NCI-H1417 treated with DMSO at 0.1 percent for 48 hours (cell line): ENCODE data around the gene AUNIP.

ENCODE experiments used
- DNase-seq: peaks from one replicate; lab custom pipeline; 2025; lab: John Stamatoyannopoulos, UW

Gene AUNIP, protein sequence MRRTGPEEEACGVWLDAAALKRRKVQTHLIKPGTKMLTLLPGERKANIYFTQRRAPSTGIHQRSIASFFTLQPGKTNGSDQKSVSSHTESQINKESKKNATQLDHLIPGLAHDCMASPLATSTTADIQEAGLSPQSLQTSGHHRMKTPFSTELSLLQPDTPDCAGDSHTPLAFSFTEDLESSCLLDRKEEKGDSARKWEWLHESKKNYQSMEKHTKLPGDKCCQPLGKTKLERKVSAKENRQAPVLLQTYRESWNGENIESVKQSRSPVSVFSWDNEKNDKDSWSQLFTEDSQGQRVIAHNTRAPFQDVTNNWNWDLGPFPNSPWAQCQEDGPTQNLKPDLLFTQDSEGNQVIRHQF

DNA sequence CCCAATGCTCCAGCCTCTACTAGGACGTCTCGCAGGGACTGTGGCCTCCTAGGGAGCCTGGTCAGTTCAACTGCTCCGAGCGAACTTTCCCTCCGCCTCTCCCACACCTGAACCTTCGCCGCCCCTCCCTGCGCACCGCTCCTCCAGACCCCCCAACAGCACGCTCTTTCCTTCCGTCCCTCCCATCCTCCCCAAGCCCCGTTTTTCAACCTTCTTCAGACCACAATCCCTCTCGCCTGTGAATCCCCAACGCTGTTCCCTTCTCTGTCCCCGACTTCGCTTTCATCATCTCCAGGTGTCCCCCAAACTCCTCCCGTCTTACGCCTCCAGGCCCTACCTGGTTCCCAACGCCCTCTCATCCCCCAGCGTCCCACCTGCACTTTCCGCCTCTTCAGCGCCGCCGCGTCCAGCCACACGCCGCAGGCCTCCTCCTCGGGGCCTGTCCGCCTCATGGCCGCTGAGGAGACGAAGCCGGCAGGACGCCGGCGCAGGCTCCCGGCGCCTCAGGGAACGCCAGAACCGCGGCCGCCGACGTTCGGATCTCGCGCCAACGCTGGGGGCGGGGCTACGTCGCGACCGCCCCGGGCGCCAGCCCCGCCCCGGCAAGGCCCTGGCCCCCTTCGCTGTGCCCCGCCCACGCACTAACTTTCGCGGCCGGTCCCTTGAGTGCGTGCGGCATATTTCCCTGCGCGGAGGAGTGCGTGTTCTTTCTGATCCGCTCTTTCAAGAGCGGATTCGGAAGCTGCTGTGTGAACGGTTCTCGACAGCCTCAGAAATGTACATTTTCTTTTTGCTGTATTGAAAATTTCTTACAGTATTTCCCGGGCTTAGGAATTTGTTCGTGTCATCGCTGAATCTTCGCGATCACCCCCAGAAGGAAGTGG is at the start of gene AUNIP:
AUNIP (minus strand) TSS at position 552 of the 884 bp plus-strand sequence; CDS start at position 452, 100 bp downstream.
- peak; percentile 11 for DNase-seq

DNA sequence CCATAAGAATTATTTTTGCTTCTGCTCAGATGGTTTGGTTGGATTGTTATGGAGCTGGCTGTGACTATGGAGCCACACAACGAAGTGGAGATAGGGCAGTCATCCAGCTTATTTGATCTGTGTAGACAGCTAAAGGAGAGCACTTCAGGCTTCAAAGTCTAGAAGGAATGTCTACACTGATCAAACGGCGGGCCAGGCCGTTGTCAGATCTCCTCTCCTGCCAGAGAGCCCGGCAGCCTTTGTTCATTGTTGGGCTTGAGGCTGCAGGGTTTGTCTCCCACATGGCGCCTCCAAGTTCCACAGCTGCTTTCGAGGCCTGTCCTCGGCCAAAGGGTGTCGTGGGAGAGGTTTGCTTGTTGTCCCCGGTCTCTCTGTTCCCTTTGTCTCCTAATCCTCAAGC is 49.8 kb upstream of the AUNIP start:
- DNase-seq: no peak

DNA sequence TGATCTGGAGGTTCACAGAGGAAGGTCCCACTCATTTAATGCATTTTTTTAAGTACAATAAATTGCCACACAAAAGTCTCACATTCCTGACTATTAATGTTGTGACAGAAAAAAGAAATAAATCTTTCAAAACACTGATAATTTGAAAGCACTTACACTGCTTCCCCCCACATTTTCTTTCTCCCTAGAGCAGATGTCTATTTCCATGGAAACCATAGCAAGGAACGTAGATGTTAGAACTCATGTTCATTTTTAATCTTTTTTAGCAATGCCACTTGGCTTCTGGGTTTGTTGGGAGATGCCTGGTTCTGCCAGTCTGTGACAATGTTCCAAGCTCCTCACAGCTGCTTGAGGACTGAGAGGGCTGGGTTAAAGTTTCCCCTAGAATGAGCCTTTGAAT is 48.9 kb upstream of the AUNIP start:
- DNase-seq: no peak

DNA sequence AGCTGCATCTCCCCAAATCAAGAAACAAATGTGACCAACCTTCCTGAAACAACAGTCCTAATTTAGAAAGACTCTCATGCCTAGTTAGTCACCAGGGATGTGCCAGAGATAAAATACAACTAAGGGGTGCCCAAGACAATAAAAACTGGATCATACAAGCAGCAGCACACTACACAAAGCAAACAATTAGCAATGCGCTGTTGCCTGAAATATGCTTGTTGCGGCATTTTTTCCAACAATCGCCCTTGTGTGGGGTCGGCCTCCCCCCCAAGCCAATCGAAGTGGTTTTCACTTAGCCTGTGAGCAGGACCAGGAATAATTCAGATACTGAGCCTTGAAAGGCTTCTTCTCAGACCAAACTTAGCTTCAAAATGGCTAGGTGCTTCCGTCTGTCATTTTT is 48.3 kb upstream of the AUNIP start:
- DNase-seq: no peak

DNA sequence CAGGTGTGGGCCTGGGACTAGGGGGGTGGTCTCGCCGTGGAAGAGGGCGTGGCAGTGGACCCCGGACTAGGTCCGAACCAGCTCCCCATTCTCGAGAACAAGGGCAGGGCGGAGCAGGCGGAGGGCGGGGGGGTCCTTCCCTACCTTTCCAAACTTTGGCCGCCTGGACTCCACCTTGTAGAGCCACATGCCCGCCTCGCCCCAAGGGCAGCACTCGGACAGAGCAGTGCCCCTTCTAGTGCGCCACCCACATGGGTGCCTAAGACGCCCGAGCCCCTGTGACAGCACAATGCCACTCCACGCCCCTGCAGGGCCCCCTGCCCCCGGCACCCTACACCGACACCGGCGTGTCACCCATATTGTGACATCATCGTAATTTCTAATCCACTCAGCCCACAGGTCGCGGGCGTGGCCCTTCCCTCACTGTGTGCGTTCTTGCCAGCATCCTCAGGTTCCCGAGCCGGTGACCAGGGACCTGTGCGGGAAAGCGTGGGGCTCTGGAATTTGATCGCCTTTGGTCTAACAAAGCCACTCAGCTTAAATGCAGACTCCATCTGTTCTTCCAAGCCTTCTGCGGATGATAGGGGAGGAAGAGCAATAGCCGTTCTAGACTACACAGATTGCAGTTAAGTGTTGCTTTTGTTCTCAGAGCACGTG is 47.5 kb upstream of the AUNIP start:
- DNase-seq: peak; percentile 78

DNA sequence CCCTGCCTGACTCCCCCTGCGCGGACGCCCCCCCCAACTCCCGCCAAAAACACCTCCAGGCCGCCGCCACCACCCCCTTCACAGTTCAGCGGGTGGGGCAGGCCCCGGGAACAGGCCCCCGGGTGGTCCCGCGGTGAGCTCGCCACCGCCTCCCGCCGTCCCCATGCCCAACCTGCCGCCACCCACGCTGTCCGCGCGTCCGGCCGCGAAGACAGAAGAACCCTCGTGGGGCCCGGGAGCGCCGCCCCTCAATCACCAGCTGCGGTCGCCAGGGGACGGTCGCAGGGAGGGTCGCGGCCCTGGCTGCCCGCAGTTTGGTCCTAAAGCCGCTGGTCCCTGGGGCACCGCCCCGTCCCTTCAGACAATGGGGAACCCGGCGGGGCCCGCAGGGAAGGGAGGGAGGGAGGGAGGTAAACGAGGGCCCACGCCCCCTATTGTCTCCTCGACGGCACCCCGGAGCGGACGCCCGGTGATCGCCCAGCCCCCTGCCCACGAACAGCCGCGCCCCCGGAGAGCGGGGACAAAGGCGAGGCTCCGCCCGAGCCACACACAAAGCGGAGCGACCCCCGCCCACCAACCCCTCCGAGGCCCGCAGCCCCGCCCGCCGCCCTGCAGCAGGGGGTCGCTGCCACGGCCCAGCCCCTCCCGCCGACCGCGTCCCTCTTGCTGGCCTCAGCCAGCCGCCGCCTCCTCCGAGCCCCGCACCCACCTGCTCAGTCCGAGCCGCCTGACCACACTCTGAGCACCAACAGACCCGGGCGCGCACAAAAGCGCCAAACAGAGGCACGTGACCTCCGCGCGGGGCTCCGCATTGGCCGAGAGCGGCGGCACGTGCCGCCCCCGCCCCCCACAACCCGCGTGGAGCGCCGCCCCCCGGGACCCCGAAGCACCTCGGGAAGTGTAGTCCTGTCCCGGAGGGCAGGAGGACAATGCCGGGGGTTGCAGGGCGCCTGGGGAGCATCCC is 46.7 kb upstream of the AUNIP start, which contains the start of gene STMN1:
STMN1 (minus strand) TSS at position 740 of the 964 bp plus-strand sequence. CDS start 1,743 bp downstream, outside the sequence.
- peak; percentile 80 for DNase-seq

DNA sequence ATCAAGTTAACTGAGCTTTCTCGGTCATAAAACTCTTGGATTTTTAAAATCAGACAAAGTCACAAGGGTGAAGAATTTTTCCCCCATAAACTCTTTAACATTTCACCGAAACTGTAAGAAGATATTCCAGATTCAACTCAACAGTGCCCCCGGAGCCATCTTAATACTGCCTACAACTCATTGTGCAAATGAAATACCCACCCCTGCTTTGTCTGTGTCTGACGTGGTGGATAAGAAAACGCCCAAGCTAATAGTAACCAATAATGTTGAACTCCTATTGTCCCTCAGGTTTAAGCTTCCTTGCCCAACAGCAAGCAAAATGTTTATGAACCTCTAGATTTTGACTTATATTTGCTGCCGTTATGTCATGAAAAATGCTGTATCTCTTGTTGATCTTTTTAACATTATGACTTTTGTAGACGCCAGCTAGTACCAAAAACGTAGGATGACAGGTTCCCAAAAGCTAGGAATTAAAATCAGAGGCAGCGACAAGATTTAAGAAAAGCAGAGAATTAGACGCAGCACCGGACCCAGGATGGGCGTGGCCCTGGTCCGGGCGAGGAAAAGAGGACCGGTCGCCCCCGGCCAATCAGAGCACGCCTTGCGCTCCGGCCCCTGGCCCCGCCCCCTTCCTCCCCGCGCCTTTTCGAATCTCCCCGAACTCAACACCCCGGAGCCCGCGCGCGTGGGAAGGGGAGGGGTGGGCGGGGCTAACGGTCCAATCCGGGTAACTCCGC is 45.9 kb upstream of the AUNIP start:
- peak; percentile 78 for DNase-seq

DNA sequence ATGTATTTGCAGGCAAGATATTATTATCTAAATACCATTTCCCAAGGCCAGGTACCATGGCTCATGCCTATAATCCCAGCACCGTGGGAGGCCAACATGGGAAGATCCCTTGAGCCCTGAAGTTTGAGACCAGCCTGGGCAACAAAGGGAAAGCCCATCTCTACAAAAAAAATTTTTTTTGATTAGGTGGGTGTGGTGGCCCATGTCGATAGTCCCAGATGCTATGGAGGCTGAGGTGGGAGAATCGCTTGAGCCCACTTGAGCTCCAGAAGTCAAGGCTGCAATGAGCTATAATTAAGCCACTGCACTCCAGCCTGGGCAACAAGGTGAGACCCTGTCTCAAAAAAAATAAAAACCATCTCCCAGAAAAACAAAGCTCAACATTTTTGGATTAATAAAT is 44.7 kb upstream of the AUNIP start:
- DNase-seq: no peak

DNA sequence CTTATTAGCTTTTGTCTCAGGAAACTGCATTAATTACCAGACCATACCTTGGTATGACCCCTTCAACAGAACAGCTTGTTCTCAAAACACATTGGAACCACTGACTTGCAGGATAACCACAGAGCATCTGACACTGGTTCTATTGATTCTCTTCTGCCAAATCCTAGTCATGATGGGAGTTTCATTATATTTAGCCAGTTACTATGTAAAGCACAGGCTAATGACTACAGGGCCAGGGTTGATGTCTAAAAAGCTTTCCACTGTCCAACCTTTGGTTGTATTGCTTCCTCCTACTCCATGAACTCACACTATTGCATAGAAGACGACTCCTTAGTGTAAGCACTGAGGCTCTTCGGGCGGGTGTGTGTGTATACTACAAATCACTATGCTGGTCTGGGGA is 43.2 kb upstream of the AUNIP start:
- no peak for DNase-seq

DNA sequence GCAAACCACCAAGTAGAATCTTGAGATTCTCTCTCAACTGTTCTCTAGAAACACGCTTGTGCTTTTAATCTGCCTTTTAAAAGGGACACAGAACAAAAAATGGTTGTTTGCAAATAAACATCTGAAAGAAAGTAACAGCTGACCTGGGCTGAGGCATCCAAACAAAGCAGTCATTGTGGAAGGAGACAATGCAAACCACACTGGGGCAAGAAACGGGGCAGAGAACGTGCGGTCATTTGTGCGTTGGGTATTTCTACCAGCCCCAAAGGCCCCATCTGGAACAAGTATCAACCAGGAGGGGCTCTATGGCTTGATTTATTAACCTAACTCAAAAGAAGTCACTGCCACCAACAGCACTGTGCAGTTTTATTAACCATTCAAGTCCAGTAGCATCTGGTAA is 41.0 kb upstream of the AUNIP start:
- no peak for DNase-seq

DNA sequence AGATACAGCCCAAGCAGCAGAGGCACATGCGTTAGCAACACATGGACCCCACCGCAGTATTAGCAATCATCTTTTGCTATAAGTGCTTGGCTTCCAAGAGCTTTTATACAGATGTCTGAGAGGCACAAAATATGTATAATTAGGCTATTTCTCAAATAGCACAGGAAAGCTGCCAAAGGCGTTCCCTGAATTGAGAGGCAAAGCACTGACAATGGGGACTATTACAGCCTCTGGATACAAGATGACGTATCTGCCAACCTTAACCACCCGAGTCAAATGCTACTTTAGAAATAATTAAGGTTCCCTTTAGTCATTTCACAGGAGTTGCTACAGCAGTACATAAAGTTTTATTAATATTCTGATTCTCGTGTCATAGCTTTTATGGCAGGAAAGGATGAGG is 40.5 kb upstream of the AUNIP start:
- no peak for DNase-seq

DNA sequence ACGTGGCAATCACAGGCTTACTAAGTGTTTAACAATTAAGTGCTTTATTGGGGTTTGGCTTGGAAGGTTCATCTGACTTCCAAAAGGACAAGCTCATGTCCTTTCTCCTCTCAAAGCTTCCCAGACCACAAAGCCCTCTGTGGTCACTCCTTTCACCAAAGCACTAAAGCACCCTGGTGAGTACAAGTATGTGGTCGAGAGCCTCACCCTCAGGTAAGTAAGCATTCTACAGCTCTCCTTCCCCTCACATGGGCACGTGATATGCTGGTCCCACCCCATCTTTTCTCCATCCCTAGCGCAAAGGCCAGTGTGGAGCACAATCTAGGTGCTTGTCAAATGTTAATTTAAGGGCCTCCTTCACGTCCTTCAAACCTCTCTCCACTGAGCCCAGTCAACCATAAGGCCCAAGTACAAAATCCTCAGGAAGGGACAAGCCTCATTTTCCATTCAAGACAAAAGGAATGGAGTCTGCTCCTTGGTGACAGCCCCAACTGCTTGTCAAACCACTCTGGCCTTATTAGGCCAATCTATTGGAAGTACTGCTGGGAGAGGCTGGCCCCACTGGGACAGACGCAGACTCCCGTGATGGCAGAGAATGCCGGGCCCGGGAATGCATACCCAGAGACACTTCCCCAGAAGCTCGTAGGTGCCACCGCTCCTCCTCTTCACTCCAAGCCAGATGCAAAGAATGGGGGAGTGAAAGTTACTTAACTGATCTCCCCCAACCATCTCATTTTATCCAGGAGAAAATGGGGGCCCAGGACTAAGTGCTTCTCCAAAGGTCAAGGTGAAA is 39.2 kb upstream of the AUNIP start:
- DNase-seq: no peak

DNA sequence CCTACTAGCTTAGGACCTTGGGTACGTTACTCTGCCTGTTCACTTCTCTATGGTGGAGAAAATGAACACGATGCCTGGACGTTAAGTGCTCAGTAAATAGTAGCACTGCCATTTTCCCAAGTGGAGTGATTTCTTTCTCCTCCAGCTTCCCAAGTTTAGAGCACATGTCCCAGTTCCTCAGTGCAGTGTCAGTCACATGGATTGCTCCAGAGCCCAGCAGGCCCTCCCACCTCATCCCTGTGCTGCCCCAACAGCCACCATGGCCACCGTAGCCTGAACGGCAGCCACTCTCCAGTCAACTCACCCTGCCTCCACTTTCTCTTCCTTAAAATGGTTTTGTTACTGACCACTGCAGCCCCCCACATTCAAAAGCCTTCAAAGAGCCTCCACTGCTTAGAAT is 38.5 kb upstream of the AUNIP start:
- no peak for DNase-seq

DNA sequence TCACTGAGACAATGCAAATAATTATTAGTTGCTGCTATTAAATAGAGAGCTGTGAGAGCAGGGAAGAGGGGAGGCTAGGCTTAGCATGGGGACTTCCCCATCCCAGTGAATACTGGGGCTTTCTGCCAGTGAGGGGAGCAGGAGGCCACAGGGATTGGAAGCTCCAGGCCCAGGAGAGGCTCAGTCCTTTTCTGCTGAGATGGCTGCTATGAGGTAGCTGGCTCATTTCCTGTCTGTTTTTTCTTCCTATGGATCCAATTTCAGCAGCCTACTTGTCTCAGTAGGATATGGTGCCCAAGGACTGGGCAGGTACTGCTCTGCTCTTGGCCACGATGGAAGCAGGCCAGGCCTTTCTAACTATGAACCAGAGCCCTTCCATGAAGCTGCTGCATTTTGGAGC is 37.0 kb upstream of the AUNIP start:
- DNase-seq: no peak

DNA sequence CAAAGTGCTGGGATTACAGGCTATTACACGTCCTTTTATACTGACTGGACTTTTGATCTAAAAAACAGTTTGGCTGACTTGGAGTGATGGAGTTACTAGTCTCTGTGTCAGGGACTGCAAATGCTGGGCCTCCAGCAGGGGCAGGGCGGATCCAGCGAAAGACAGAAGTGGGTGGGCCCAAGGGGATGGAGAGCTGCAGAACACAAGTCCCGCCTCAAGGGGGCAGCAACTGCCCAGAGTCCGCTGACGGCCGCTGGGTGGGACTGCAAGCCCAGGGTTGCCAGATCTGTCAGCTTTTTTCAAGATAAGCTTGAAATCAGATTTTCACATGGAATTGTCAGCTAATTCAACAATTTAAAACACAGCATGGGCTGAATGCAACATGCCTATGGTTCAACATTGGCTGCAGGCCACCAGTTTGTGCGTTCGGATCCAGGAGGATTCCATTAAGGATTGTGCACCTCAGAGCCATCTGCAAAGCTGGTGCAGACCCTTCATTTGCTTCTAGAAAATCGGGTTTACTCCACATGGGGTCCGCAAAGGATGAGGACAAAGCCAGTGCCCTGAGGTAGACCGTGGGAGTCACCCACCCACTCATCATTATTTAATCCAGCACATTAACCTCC is 36.2 kb upstream of the AUNIP start:
- peak; percentile 17 for DNase-seq

DNA sequence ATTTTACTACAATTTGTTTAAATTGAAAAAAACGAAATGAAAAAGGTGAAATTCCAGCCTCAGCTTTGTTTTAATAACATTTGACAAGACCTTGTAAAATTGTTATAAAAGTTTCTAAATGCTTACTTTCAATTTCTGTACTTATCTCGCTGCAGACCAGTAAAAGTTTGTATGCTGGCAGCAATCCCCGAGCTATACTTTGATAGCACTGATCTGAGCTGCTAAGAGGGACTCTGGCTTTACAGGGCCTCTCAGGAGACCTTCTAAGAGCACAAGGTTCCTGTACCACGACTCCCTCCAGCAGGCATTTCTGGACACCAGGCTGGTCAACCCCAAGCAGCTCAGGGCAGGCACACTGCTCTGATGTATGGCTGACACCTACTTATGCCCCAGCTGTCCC is 33.9 kb upstream of the AUNIP start:
- no peak for DNase-seq

DNA sequence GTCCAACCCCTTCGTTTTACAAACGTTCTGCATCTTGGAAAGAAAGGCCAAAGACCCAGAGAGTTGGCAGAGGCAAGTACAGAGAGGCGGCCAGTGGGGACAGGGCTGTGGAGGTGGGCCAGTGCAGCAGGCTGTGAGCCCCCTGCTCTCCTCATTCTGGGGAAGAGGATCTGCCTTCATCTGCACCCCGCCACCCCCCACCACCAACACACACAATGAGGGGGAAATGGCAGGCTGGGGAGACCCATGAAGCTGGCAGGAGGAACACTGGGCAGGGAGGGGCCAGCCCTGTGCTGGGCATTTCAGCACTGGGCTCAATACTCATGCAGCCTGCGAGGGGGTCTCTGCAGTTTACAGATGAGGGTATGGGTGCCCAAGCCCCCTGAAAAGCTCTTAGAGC is 32.3 kb upstream of the AUNIP start:
- DNase-seq: no peak

DNA sequence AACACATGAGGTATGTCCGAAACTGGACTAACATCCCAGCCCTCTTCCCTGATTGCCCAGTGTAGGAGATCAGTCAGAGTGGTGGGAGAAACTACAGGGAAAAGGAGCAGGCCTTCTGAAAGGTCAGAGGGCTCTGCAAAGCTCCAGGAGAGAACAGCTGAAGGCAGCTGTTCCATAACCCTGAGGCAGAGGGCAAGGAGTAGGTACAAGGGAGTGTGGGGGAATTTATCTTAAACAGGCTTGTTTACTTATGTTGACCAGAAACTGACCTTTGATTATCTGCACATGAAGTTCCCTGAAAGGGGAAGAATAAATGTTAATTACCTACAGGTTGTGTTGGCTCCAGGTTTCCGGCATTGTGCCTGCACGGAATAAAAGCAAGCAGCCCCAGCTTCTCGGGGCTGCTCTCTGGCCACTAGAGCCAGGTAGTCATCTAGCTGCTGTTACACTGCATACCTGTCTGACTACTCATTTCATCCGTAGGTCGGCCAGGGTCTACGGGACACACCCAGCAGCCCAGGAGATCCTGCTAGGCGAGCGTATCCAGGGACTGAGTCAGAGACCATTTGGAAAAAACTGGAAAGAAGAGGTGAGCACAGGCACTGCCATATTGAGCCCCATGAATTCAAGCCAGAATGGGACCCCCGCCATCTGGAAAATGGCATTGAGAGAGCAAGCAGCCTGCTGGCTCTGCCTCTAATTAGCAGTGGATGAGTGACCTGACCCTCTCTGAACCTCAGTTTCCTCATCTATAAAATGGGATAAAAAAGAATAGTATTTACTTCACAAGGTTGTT is 31.2 kb upstream of the AUNIP start:
- DNase-seq: no peak

DNA sequence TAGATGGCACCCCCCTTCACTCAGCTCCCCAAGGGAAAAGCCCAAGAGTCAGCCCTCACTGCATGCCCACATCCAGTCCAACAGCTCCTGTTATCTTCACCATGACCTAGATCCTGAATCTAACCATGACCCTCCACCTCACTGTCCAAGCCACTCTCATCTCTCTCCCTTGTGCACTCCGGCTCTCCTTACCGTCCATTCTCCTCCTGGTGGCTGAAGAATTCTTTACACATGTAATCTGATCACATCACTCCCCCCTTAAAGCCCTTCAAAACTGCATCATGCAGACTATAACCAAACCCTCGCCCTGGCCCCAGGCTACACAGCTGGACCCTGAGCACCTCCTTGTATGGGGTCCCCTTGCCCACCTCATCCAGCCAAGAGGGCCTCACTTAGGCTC is 30.2 kb upstream of the AUNIP start:
- peak; percentile 4 for DNase-seq
